Iris pigment epithelial cell (primary cell): Measurements from ENCODE around the gene KRTAP24-1.
A peak's percentile ranks its signal among the peaks of the same experiment; 100 is the strongest.

Experiments
- DNase-seq: peaks from one replicate; pipeline ENCODE4 v3.0.0-alpha.2; 2011; ENCODE audit warnings: low read depth

Gene KRTAP24-1

GRCh38 chr21:30234050-30234449 lies 48.7 kb downstream of the KRTAP24-1 start:
- DNase-seq = no peak

GRCh38 chr21:30233228-30234020 lies 49.3 kb downstream of the KRTAP24-1 start:
- no peak for DNase-seq

DNA sequence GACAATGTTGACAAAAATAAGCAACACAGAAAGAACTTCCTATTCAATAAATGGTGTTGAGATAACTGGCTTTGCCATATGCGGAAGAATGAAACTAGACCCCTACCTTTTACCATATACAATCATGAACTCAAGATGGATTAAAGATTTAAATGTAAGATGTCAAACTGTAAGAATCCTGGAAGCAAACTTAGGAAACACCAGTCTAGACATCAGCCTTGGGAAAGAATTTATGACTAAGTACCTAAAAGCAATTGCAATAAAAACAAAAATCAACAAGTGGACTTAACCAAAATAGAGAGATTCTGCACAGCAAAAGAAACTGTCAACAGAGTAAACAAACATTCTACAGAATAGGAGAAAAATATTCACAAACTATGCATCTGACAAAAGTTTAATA lies 50.7 kb downstream of the KRTAP24-1 start:
- peak; percentile 53 for DNase-seq
